CD4-positive, alpha-beta T cell (primary cell): ENCODE data around the gene ACYP2. TPM values are rescaled to one million over a fixed set of nuclear protein-coding genes. Genes with fewer than 3 reads are reported as not detected.
"Not testable (repeated sequence)": the region's sequence is repeated elsewhere in the genome, so short reads cannot be mapped to it uniquely, and the experiment has no call there.

ENCODE experiments used
- ATAC-seq: fragments of 200-7000 bp; cut with Tn5 transposase; one replicate; pipeline ENCODE4 v1.10.0; 2022; ENCODE audit warnings: mild to moderate bottlenecking; ENCODE audit not compliant: poor library complexity
- CTCF ChIA-PET: fragments of 350-600 bp; sonication (Branson Sonifier 250); formaldehyde crosslinking; loops from one replicate; lab custom pipeline; 2021; ENCODE audit warnings: antibody characterized with exemption, inconsistent platforms; lab: Charles Lee
- POLR2A ChIA-PET: fragments of 350-600 bp; sonication (Branson Sonifier 250); formaldehyde crosslinking; loops from one replicate; lab custom pipeline; 2021; ENCODE audit warnings: antibody characterized with exemption, inconsistent platforms; lab: Charles Lee
- DNase-seq, 14 experiments: peaks; one replicate each; pipeline ENCODE4 v3.0.0-alpha.2; 2013 to 2020; ENCODE audit warnings: mixed read lengths in 2 of 14
- H3K27ac ChIP-seq, 2 donors: one replicate each; pipeline versions ENCODE4 v1.5.1 to v1.7.0; 2013; ENCODE audit warnings: low read length in 2 of 2, low read depth in 1 of 2, mild to moderate bottlenecking in 1 of 2
- H3K27me3 ChIP-seq, 2 experiments: 1 replicate in 1 of 2; 2 replicates in 1 of 2; pipeline versions ENCODE4 v1.6.1 to v1.7.0; 2013; ENCODE audit warnings: low read length in 2 of 2, control low read depth in 1 of 2, mild to moderate bottlenecking in 1 of 2, moderate library complexity in 1 of 2; ENCODE audit not compliant: insufficient read depth in 2 of 2, control insufficient read depth in 1 of 2
- H3K36me3 ChIP-seq: one replicate; pipeline ENCODE4 v1.6.1; 2013; ENCODE audit warnings: low read length, control low read depth; ENCODE audit not compliant: insufficient read depth
- H3K4me1 ChIP-seq: one replicate; pipeline ENCODE4 v1.6.1; 2013; ENCODE audit warnings: low read length, control low read depth; ENCODE audit not compliant: insufficient read depth
- H3K4me3 ChIP-seq: one replicate; pipeline ENCODE4 v1.5.1; 2013; ENCODE audit warnings: mild to moderate bottlenecking, low read length, moderate library complexity
- H3K9me3 ChIP-seq, 2 experiments: 1 replicate in 1 of 2; 2 replicates in 1 of 2; pipeline versions ENCODE4 v1.6.1 to v1.7.0; 2013; ENCODE audit warnings: low read length in 2 of 2, mild to moderate bottlenecking in 2 of 2, control low read depth in 1 of 2, moderate library complexity in 1 of 2; ENCODE audit not compliant: control insufficient read depth in 1 of 2, insufficient read depth in 1 of 2
- H3K27ac Mint-ChIP-seq: one replicate; pipeline ENCODE4 v1.8.0; 2020; ENCODE audit warnings: mixed read lengths
- H3K27me3 Mint-ChIP-seq: one replicate; pipeline ENCODE4 v1.8.0; 2021; ENCODE audit warnings: mixed read lengths
- H3K36me3 Mint-ChIP-seq: one replicate; pipeline ENCODE4 v1.8.0; 2021; ENCODE audit warnings: low read depth, mixed read lengths
- H3K4me1 Mint-ChIP-seq: one replicate; pipeline ENCODE4 v1.8.0; 2021; ENCODE audit warnings: low read depth, mixed read lengths
- H3K4me3 Mint-ChIP-seq: one replicate; pipeline ENCODE4 v1.8.0; 2020; ENCODE audit warnings: mild to moderate bottlenecking, mixed read lengths
- H3K9me3 Mint-ChIP-seq: one replicate; pipeline ENCODE4 v1.8.0; 2020; ENCODE audit warnings: mixed read lengths
- intact Hi-C, 2 experiments: fragments of 100-400 bp; cut with DNase I in 1 of 2; cut with micrococcal nuclease in 1 of 2; formaldehyde crosslinking; loops; one replicate each; pipeline versions ENCODE4 v1.15.1 to v1.9.0; 2023 to 2025; cut with DNase I, micrococcal nuclease
- polyA plus RNA-seq, 2 donors: library from polyadenylated mRNA; unstranded; fragments of 120-200 nt; gene quantifications; one replicate each; pipeline ENCODE4 v1.2.1, GENCODE V29; 2013
- total RNA-seq, 174 experiments: library from RNA in 2 of 174; stranded (reverse) in 2 of 174; gene quantifications; one replicate each; pipeline ENCODE4 v1.2.3 and lab custom pipeline; 2021 to 2026
- TF ChIP-seq, protein P1 (sequence below): fragments of 200-600 bp; IDR thresholded peaks from one replicate; pipeline ENCODE4 v1.8.0; 2022; ENCODE audit warnings: antibody characterized with exemption, mild to moderate bottlenecking

Gene ACYP2
- total RNA-seq, result 10 to 100 TPM in 1 of 2 experiments, 1 to 10 TPM in 1; 9.3 to 10.9 TPM
- polyA plus RNA-seq (2013, experiment 1 of 2), result 14.7 TPM
- polyA plus RNA-seq (2013, experiment 2 of 2), result 16.2 TPM
- total RNA-seq (lab: John Stamatoyannopoulos, UW), result 2.9 to 20.8 (median 9.1) reads per million in 172 experiments

GRCh38 chr2:54115284-54116137 is at the start of gene ACYP2:
ACYP2 (plus strand) TSS chr2:54115615.
- CTCF ChIA-PET, result interaction anchor here (1.2 to 1.8 kb wide), 2 partner anchors 9 to 608 kb away, joined by 3 to 8 read pairs; partner anchors contain the start of gene EML6
- intact Hi-C loops, result loop anchor here (1.0 to 10.0 kb wide), 9 partner anchors 145 to 1501 kb away; partner anchors contain the start of genes EML6 (in 2 of the 2), CCDC88A (in 1 of the 2), CHAC2 (in 1 of the 2) and PPP4R3B (in 1 of the 2)

GRCh38 chr2:54065891-54066290 is 49.5 kb upstream of the ACYP2 start:
- H3K9me3 ChIP-seq, result no peaks in the 10 kb centered on the region
- H3K36me3 ChIP-seq, result no peaks in the 10 kb centered on the region
- no peaks in the 10 kb centered on the region for H3K27me3 ChIP-seq
- ChIA-PET CTCF (no interaction called here), POLR2A (no interaction called here)
- H3K27ac ChIP-seq, result no peak overlapping the region
- peaks cover 17% of the 10 kb centered on the region for H3K36me3 Mint-ChIP-seq
- H3K4me3 Mint-ChIP-seq, result no peak overlapping the region
- no peaks in the 10 kb centered on the region for H3K4me1 ChIP-seq
- no peak for DNase-seq
- H3K4me1 Mint-ChIP-seq, result no peaks in the 10 kb centered on the region
- no peaks in the 10 kb centered on the region for H3K9me3 Mint-ChIP-seq
- no peaks in the 10 kb centered on the region for H3K27me3 Mint-ChIP-seq
- no peak for ATAC-seq
- no peak overlapping the region for H3K27ac Mint-ChIP-seq
- intact Hi-C loops, result no loop called here
- TF ChIP-seq, protein P1, sequence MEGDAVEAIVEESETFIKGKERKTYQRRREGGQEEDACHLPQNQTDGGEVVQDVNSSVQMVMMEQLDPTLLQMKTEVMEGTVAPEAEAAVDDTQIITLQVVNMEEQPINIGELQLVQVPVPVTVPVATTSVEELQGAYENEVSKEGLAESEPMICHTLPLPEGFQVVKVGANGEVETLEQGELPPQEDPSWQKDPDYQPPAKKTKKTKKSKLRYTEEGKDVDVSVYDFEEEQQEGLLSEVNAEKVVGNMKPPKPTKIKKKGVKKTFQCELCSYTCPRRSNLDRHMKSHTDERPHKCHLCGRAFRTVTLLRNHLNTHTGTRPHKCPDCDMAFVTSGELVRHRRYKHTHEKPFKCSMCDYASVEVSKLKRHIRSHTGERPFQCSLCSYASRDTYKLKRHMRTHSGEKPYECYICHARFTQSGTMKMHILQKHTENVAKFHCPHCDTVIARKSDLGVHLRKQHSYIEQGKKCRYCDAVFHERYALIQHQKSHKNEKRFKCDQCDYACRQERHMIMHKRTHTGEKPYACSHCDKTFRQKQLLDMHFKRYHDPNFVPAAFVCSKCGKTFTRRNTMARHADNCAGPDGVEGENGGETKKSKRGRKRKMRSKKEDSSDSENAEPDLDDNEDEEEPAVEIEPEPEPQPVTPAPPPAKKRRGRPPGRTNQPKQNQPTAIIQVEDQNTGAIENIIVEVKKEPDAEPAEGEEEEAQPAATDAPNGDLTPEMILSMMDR, result no peak
- H3K4me3 ChIP-seq, result no peak overlapping the region

More at GRCh38 chr2:54115284-54116137, at the start of gene ACYP2:
- Mint-ChIP-seq H3K27ac (peak within 1 kb of the TSS; percentile 99), H3K4me1 (peaks cover 16% of the 10 kb centered on the region), H3K9me3 (no peaks in the 10 kb centered on the region), H3K27me3 (no peaks in the 10 kb centered on the region), H3K36me3 (peaks cover 39% of the 10 kb centered on the region), H3K4me3 (peak within 1 kb of the TSS; percentile 92)
- ATAC-seq, result peak; percentile 78
- H3K4me1 ChIP-seq, result peaks cover 11% of the 10 kb centered on the region
- peaks cover 1% of the 10 kb centered on the region for H3K36me3 ChIP-seq
- H3K27me3 ChIP-seq, result no peaks in the 10 kb centered on the region
- peak within 1 kb of the TSS; percentile 96 to 98 for H3K27ac ChIP-seq
- POLR2A ChIA-PET, result interaction anchor here (0.6 to 2.3 kb wide), 12 partner anchors 8 to 1404 kb away, joined by 3 to 36 read pairs (median 4); partner anchors contain the start of genes ASB3, CFAP36, CHAC2 and CLHC1
- peak; percentile 79 to 96 (median 90) for DNase-seq
- TF ChIP-seq, protein P1, result peak; percentile 17
- H3K4me3 ChIP-seq, result peak within 1 kb of the TSS; percentile 86
- peaks cover 0 to 2% of the 10 kb centered on the region in 2 experiments for H3K9me3 ChIP-seq

GRCh38 chr2:54067851-54068375 is 47.5 kb upstream of the ACYP2 start:
- H3K27me3 ChIP-seq, result no peaks in the 10 kb centered on the region
- intact Hi-C loops, result no loop called here
- Mint-ChIP-seq H3K27ac (no peak overlapping the region), H3K4me3 (no peak overlapping the region), H3K27me3 (no peaks in the 10 kb centered on the region), H3K9me3 (no peaks in the 10 kb centered on the region), H3K36me3 (peaks cover 12% of the 10 kb centered on the region), H3K4me1 (no peaks in the 10 kb centered on the region)
- ATAC-seq, result no peak
- H3K9me3 ChIP-seq, result no peaks in the 10 kb centered on the region
- H3K36me3 ChIP-seq, result no peaks in the 10 kb centered on the region
- ChIA-PET CTCF (no interaction called here), POLR2A (no interaction called here)
- TF ChIP-seq, protein P1, result no peak
- no peak for DNase-seq
- no peak overlapping the region for H3K4me3 ChIP-seq
- no peak overlapping the region for H3K27ac ChIP-seq
- no peaks in the 10 kb centered on the region for H3K4me1 ChIP-seq

DNA sequence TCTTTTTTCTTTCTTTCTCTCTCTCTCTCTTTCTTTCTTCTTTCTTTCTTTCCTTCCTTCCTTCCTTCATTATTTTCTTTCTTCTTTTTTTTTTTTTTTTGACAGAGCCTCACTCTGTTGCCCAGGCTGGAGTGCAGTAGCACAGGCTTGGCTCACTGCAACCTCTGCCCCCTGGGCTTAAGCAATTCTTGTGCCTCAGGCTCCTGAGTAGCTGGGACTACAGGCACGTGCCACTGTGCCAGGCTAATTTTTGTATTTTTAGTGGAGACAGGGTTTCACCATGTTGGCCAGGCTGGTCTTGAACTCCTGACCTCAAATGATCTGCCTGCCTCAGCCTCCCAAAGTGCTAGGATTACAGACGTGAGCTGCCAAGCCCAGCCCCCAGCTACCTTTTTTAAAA is 42.9 kb upstream of the ACYP2 start:
- H3K27me3 Mint-ChIP-seq, intact Hi-C loops, ATAC-seq, H3K9me3 ChIP-seq, H3K36me3 ChIP-seq, DNase-seq, H3K4me3 Mint-ChIP-seq, CTCF ChIA-PET, H3K9me3 Mint-ChIP-seq, H3K4me1 Mint-ChIP-seq, H3K4me1 ChIP-seq, H3K27ac Mint-ChIP-seq, H3K4me3 ChIP-seq, H3K27ac ChIP-seq, POLR2A ChIA-PET, H3K36me3 Mint-ChIP-seq, H3K27me3 ChIP-seq: not testable (repeated sequence)
